ENCODE data around the gene ATP2B2. TPM values are rescaled to one million over a fixed set of nuclear protein-coding genes. Genes with fewer than 3 reads are reported as not detected.

ATP2B2 gene
- total and polyA plus RNA-seq, 10 of the 15 experiments (the other 5 are each of a cell fraction or from before 2014, with no cell fraction given) = 0.04 TPM; not detected in 9

DNA sequence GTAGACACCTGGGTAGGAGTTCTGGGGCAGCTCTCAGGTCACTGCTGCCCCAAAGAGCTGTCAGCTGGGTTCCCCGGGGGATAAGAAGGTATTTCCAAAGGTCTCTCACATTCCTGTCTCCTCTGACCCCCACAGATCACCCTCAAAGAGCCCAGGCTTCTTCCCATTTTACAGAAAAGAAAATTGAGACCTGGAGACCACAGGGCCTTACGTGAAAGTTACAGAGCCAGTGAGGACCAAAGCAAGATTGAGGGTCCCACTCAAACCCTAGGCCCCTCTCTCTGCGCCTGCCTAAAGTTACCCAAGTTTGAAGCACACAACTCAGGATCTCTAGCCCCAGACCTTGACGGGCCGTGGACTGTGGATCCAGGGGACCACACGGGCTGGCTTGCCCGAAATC lies 3.9 kb upstream of the ATP2B2 start:
- H3K27ac ChIP-seq (ENCODE audit: control insufficient read depth, insufficient read depth) = no peak overlapping the region
- H3K4me2 ChIP-seq (ENCODE audit: control insufficient read depth, insufficient read depth) = no peak overlapping the region
- no peaks in the 10 kb centered on the region for H4K20me1 ChIP-seq (ENCODE audit: control insufficient read depth, insufficient read depth)
- no peak overlapping the region for H2AFZ ChIP-seq (ENCODE audit: control insufficient read depth, low read depth, low read length)
- BruUV-seq (replicated peaks) = no TSS peak
- FAIRE-seq (no peak), ATAC-seq (no peak), DNase-seq (ENCODE audit: low read depth, low spot score) (no peak)
- whole genome bisulfite sequencing (ENCODE audit: insufficient coverage, insufficient replicate concordance, low lambda C conversion rate, missing lambda C conversion rate) = 11% methylated on average over 7 of the region's 7 CpGs
- CTCF ChIA-PET = no interaction called here
- intact Hi-C loops (cut with micrococcal nuclease; ENCODE audit: unreplicated experiment) = no loop called here
- H3K4me3 ChIP-seq = no peak overlapping the region
- H3K9ac ChIP-seq (ENCODE audit: control insufficient read depth, insufficient read depth, low read length) = no peak overlapping the region
- SMC1A ChIA-PET (ENCODE audit: uncharacterized antibody, unreplicated experiment) = no interaction called here
- TF ChIP-seq ZSCAN29 (IDR thresholded peaks at IDR 0.05) (no peak), NFIC (IDR thresholded peaks at IDR 0.05; ENCODE audit: low read depth, low read length) (no peak), SRF (IDR thresholded peaks at IDR 0.05; ENCODE audit: low read depth in 2 of 2, low read length in 2 of 2) (no peak), TCF3 (IDR thresholded peaks at IDR 0.05; ENCODE audit: borderline replicate concordance, insufficient read depth, low read depth, low read length) (no peak)
- peaks cover 0 to 1% of the 10 kb centered on the region in 2 experiments; a peak in 3 of 4 replicates for H3K27me3 ChIP-seq (replicated peaks in 1 of 2; ENCODE audit: control insufficient read depth in 2 of 2, insufficient read depth in 2 of 2, low read length in 1 of 2)
- no peaks in the 10 kb centered on the region for H3K4me1 ChIP-seq (ENCODE audit: control insufficient read depth, insufficient read depth, low read length)
- RAD21 ChIA-PET (ENCODE audit: unreplicated experiment) = no interaction called here
- in situ Hi-C loops (cut with MboI) = no loop called here
- no peaks in the 10 kb centered on the region for H3K36me3 ChIP-seq (ENCODE audit: control insufficient read depth in 2 of 2, insufficient read depth in 2 of 2, low read length in 1 of 2)
- no peaks in the 10 kb centered on the region for H3K9me3 ChIP-seq (replicated peaks; ENCODE audit: control insufficient read depth, insufficient read depth, low read length)
- POLR2A ChIA-PET = no interaction called here
- no peaks in the 10 kb centered on the region for H3K79me2 ChIP-seq (ENCODE audit: control insufficient read depth, insufficient read depth, low read length)

GRCh38 chr3:10508619-10509260 lies 3.4 kb upstream of the ATP2B2 start:
- H3K4me3 ChIP-seq = no peak overlapping the region
- 15% methylated on average over 6 of the region's 6 CpGs for WGBS (ENCODE audit: insufficient coverage, insufficient replicate concordance, low lambda C conversion rate, missing lambda C conversion rate)
- CTCF ChIA-PET = no interaction called here
- H2AFZ ChIP-seq (ENCODE audit: control insufficient read depth, low read depth, low read length) = no peak overlapping the region
- H3K9ac ChIP-seq (ENCODE audit: control insufficient read depth, insufficient read depth, low read length) = no peak overlapping the region
- no TSS peak for BruUV-seq (replicated peaks)
- no peaks in the 10 kb centered on the region for H3K9me3 ChIP-seq (replicated peaks; ENCODE audit: control insufficient read depth, insufficient read depth, low read length)
- H3K4me2 ChIP-seq (ENCODE audit: control insufficient read depth, insufficient read depth) = no peak overlapping the region
- SMC1A ChIA-PET (ENCODE audit: uncharacterized antibody, unreplicated experiment) = no interaction called here
- H3K27ac ChIP-seq (ENCODE audit: control insufficient read depth, insufficient read depth) = no peak overlapping the region
- H3K36me3 ChIP-seq (ENCODE audit: control insufficient read depth in 2 of 2, insufficient read depth in 2 of 2, low read length in 1 of 2) = no peaks in the 10 kb centered on the region
- peaks cover 0 to 1% of the 10 kb centered on the region in 2 experiments; a peak in 3 of 4 replicates for H3K27me3 ChIP-seq (replicated peaks in 1 of 2; ENCODE audit: control insufficient read depth in 2 of 2, insufficient read depth in 2 of 2, low read length in 1 of 2)
- POLR2A ChIA-PET = no interaction called here
- intact Hi-C loops (cut with micrococcal nuclease; ENCODE audit: unreplicated experiment) = no loop called here
- RAD21 ChIA-PET (ENCODE audit: unreplicated experiment) = no interaction called here
- FAIRE-seq = no peak
- ATAC-seq = no peak
- in situ Hi-C loops (cut with MboI) = no loop called here
- no peaks in the 10 kb centered on the region for H4K20me1 ChIP-seq (ENCODE audit: control insufficient read depth, insufficient read depth)
- H3K79me2 ChIP-seq (ENCODE audit: control insufficient read depth, insufficient read depth, low read length) = no peaks in the 10 kb centered on the region
- no peak for DNase-seq (ENCODE audit: low read depth, low spot score)
- no peaks in the 10 kb centered on the region for H3K4me1 ChIP-seq (ENCODE audit: control insufficient read depth, insufficient read depth, low read length)
- TF ChIP-seq RAD21 (IDR thresholded peaks at IDR 0.05; ENCODE audit: insufficient read depth, low read depth, low read length) (no peak), SP1 (IDR thresholded peaks at IDR 0.05; ENCODE audit: low read depth, low read length) (no peak), FOXM1 (IDR thresholded peaks at IDR 0.05; ENCODE audit: low read depth, low read length) (no peak), POU2F2 (IDR thresholded peaks at IDR 0.05; ENCODE audit: borderline replicate concordance, low read depth, low read length) (no peak), MEF2A (IDR thresholded peaks at IDR 0.05; ENCODE audit: insufficient read depth, low read depth, low read length) (no peak), DPF2 (IDR thresholded peaks at IDR 0.05) (no peak), ZNF622 (IDR thresholded peaks at IDR 0.05) (no peak), ZNF274 (IDR thresholded peaks at IDR 0.05; ENCODE audit: insufficient read depth, insufficient read length) (no peak), MYC (IDR thresholded peaks at IDR 0.05; ENCODE audit: insufficient read depth, insufficient read length, insufficient replicate concordance, low read length, severe bottlenecking) (no peak), TARDBP (IDR thresholded peaks at IDR 0.05; ENCODE audit: borderline replicate concordance) (no peak), PML (IDR thresholded peaks at IDR 0.05; ENCODE audit: low read length) (no peak), TCF3 (IDR thresholded peaks at IDR 0.05; ENCODE audit: borderline replicate concordance, insufficient read depth, low read depth, low read length) (no peak), SMARCA5 (IDR thresholded peaks at IDR 0.05) (no peak), SIX5 (IDR thresholded peaks at IDR 0.05; ENCODE audit: low read depth, low read length, severe bottlenecking) (no peak)
- TF ChIP-seq, protein P1, sequence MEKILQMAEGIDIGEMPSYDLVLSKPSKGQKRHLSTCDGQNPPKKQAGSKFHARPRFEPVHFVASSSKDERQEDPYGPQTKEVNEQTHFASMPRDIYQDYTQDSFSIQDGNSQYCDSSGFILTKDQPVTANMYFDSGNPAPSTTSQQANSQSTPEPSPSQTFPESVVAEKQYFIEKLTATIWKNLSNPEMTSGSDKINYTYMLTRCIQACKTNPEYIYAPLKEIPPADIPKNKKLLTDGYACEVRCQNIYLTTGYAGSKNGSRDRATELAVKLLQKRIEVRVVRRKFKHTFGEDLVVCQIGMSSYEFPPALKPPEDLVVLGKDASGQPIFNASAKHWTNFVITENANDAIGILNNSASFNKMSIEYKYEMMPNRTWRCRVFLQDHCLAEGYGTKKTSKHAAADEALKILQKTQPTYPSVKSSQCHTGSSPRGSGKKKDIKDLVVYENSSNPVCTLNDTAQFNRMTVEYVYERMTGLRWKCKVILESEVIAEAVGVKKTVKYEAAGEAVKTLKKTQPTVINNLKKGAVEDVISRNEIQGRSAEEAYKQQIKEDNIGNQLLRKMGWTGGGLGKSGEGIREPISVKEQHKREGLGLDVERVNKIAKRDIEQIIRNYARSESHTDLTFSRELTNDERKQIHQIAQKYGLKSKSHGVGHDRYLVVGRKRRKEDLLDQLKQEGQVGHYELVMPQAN (conservative IDR thresholded peaks at IDR 0.05) = no peak
